H9 (cell line): ENCODE measurements around the gene CDK5R1. TPM values are rescaled to one million over a fixed set of nuclear protein-coding genes. Genes with fewer than 3 reads are reported as not detected.

Experiments
- DNase-seq: peaks from one replicate; pipeline ENCODE4 v3.0.0-alpha.2; 2017
- H2AFZ ChIP-seq: one replicate; pipeline ENCODE4 v1.6.1; 2013; ENCODE audit warnings: mild to moderate bottlenecking, low read length, control low read depth, moderate library complexity
- H2AK5ac ChIP-seq: 2 replicates; pipeline ENCODE4 v1.6.1; 2013; ENCODE audit warnings: low read length, control low read depth, mixed read lengths; ENCODE audit not compliant: insufficient read length
- H2BK120ac ChIP-seq: one replicate; pipeline ENCODE4 v1.6.1; 2013; ENCODE audit warnings: low read depth, mild to moderate bottlenecking, low read length, control low read depth, inconsistent platforms; ENCODE audit not compliant: poor library complexity, severe bottlenecking
- H2BK12ac ChIP-seq: 2 replicates; pipeline ENCODE4 v1.6.1; 2013; ENCODE audit warnings: low read length, control low read depth, mixed read lengths, low read depth; ENCODE audit not compliant: insufficient read length
- H2BK15ac ChIP-seq: 2 replicates; pipeline ENCODE4 v1.6.1; 2013; ENCODE audit warnings: low read depth, low read length, control low read depth
- H2BK20ac ChIP-seq: one replicate; pipeline ENCODE4 v1.6.1; 2013; ENCODE audit warnings: low read depth, mild to moderate bottlenecking, low read length, control low read depth, inconsistent platforms; ENCODE audit not compliant: poor library complexity, severe bottlenecking
- H2BK5ac ChIP-seq: 2 replicates; pipeline ENCODE4 v1.6.1; 2013; ENCODE audit warnings: low read length, control low read depth, mixed read lengths; ENCODE audit not compliant: insufficient read length
- H3K14ac ChIP-seq: 2 replicates; pipeline ENCODE4 v1.6.1; 2013; ENCODE audit warnings: low read length, control low read depth; ENCODE audit not compliant: insufficient read depth
- H3K18ac ChIP-seq: 2 replicates; pipeline ENCODE4 v1.6.1; 2013; ENCODE audit warnings: low read depth, mild to moderate bottlenecking, mixed read lengths, low read length, control low read depth; ENCODE audit not compliant: insufficient read length
- H3K23ac ChIP-seq: 2 replicates; pipeline ENCODE4 v1.6.1; 2013; ENCODE audit warnings: low read length, control low read depth, mixed read lengths, low read depth; ENCODE audit not compliant: insufficient read length
- H3K23me2 ChIP-seq: 2 replicates; pipeline ENCODE4 v1.6.1; 2013; ENCODE audit warnings: low read depth, mild to moderate bottlenecking, mixed read lengths, low read length, control low read depth; ENCODE audit not compliant: insufficient read length, poor library complexity, severe bottlenecking
- H3K27ac ChIP-seq: 2 replicates; pipeline ENCODE4 v1.5.1; 2013; ENCODE audit warnings: low read length, control low read depth, mixed read lengths, low read depth; ENCODE audit not compliant: insufficient read length
- H3K27me3 ChIP-seq: 2 replicates; pipeline ENCODE4 v1.6.1; 2013; ENCODE audit warnings: low read length, control low read depth, inconsistent platforms; ENCODE audit not compliant: insufficient read depth
- H3K4ac ChIP-seq: 2 replicates; pipeline ENCODE4 v1.6.1; 2013; ENCODE audit warnings: low read depth, mild to moderate bottlenecking, control low read depth, inconsistent platforms, low read length, moderate library complexity
- H3K4me1 ChIP-seq: 2 replicates; pipeline ENCODE4 v1.6.1; 2013; ENCODE audit warnings: low read length, control low read depth, inconsistent platforms; ENCODE audit not compliant: insufficient read depth
- H3K4me2 ChIP-seq: 2 replicates; pipeline ENCODE4 v1.6.1; 2013; ENCODE audit warnings: low read length, control low read depth, mixed read lengths; ENCODE audit not compliant: insufficient read length, insufficient read depth
- H3K56ac ChIP-seq: 2 replicates; pipeline ENCODE4 v1.6.1; 2013; ENCODE audit warnings: low read depth, mild to moderate bottlenecking, mixed read lengths, low read length, control low read depth; ENCODE audit not compliant: insufficient read length
- H3K79me1 ChIP-seq: 2 replicates; pipeline ENCODE4 v1.6.1; 2013; ENCODE audit warnings: low read depth, mild to moderate bottlenecking, moderate library complexity, low read length, control low read depth, inconsistent platforms; ENCODE audit not compliant: insufficient read depth, poor library complexity, severe bottlenecking
- H3K79me2 ChIP-seq: 2 replicates; pipeline ENCODE4 v1.6.1; 2013; ENCODE audit warnings: low read length, control low read depth, inconsistent platforms; ENCODE audit not compliant: insufficient read depth
- H3K9ac ChIP-seq: 2 replicates; pipeline ENCODE4 v1.6.1; 2013; ENCODE audit warnings: low read length, control low read depth, mixed read lengths; ENCODE audit not compliant: insufficient read length; ENCODE audit errors: extremely low read depth
- H3K9me3 ChIP-seq: one replicate; pipeline ENCODE4 v1.6.1; 2013; ENCODE audit warnings: low read depth, low read length, inconsistent platforms; ENCODE audit not compliant: control insufficient read depth
- H3T11ph ChIP-seq: one replicate; pipeline ENCODE4 v1.6.1; 2013; ENCODE audit warnings: mild to moderate bottlenecking, low read length, control low read depth, inconsistent platforms
- H4K20me1 ChIP-seq: one replicate; pipeline ENCODE4 v1.6.1; 2013; ENCODE audit not compliant: control insufficient read depth, insufficient read length, insufficient read depth
- H4K5ac ChIP-seq: 2 replicates; pipeline ENCODE4 v1.6.1; 2013; ENCODE audit warnings: low read depth, mild to moderate bottlenecking, mixed read lengths, low read length, control low read depth; ENCODE audit not compliant: insufficient read length
- H4K8ac ChIP-seq: replicated peaks from 2 replicates; pipeline ENCODE4 v1.6.1; 2013; ENCODE audit warnings: low read length, control low read depth, mixed read lengths, low read depth; ENCODE audit not compliant: insufficient read length
- H4K91ac ChIP-seq: 2 replicates; pipeline ENCODE4 v1.6.1; 2013; ENCODE audit warnings: low read depth, mild to moderate bottlenecking, moderate library complexity, mixed read lengths, low read length, control low read depth; ENCODE audit not compliant: insufficient read length
- H3K27ac Mint-ChIP-seq, 3 experiments: 2 replicates in 2 of 3; 3 replicates in 1 of 3; pipeline ENCODE4 v1.8.0; 2020 to 2021; ENCODE audit warnings: mixed read lengths in 3 of 3, mild to moderate bottlenecking in 1 of 3, moderate library complexity in 1 of 3
- H3K27me3 Mint-ChIP-seq: 2 replicates; pipeline ENCODE4 v1.8.0; 2021; ENCODE audit warnings: low read depth, mild to moderate bottlenecking, moderate library complexity, mixed read lengths
- H3K36me3 Mint-ChIP-seq, 3 experiments: 2 replicates in 2 of 3; 3 replicates in 1 of 3; pipeline ENCODE4 v1.8.0; 2020 to 2021; ENCODE audit warnings: low read depth in 3 of 3, mixed read lengths in 3 of 3; ENCODE audit not compliant: insufficient read depth in 1 of 3
- H3K4me1 Mint-ChIP-seq, 2 experiments: 2 replicates each; pipeline ENCODE4 v1.8.0; 2020; ENCODE audit warnings: mixed read lengths in 2 of 2
- H3K4me3 Mint-ChIP-seq, 2 experiments: 2 replicates in 1 of 2; 3 replicates in 1 of 2; pipeline ENCODE4 v1.8.0; 2020 to 2021; ENCODE audit warnings: mild to moderate bottlenecking in 2 of 2, mixed read lengths in 2 of 2, moderate library complexity in 1 of 2
- H3K9me3 Mint-ChIP-seq, 2 experiments: 2 replicates in 1 of 2; 3 replicates in 1 of 2; pipeline ENCODE4 v1.8.0; 2020; ENCODE audit warnings: mild to moderate bottlenecking in 2 of 2, mixed read lengths in 2 of 2, moderate library complexity in 1 of 2
- CTCF ChIP-seq: fragments of 200-600 bp; sonication (generic); conservative IDR thresholded peaks from 3 replicates; pipeline ENCODE4 v1.8.0; 2021; ENCODE audit warnings: antibody characterized with exemption, mild to moderate bottlenecking
- WGBS: extraction: QIAGEN DNeasy Blood & Tissue Kit; methylation state at CpG from one replicate; pipeline ENCODE4 v1.1.7; 2013; ENCODE audit warnings: missing lambda C conversion rate, low lambda C conversion rate, mixed read lengths; ENCODE audit not compliant: insufficient read length; ENCODE audit errors: extremely low coverage; 5-methylcytosine and 5-hydroxymethylcytosine counted together
- total RNA-seq: library from RNA; stranded (reverse); gene quantifications from 2 replicates; pipeline ENCODE4 v1.2.1, GENCODE V29; 2021

The CDK5R1 gene
- total RNA-seq, 1 experiment from 2014 or later, result 11.4 TPM

- H3K9ac ChIP-seq, result no peak overlapping the region
- H3K9me3 ChIP-seq, result no peaks in the 10 kb centered on the region
- WGBS, result no CpG with 5 or more reads among the region's 4 CpGs
- H3K27me3 ChIP-seq, result no peaks in the 10 kb centered on the region
- H4K8ac ChIP-seq, result no peak overlapping the region
- H4K5ac ChIP-seq, result no peak overlapping the region
- Mint-ChIP-seq H3K4me1 (peaks cover 0 to 3% of the 10 kb centered on the region in 2 experiments; a peak in 1 of 4 replicates), H3K27me3 (no peaks in the 10 kb centered on the region), H3K4me3 (no peak overlapping the region), H3K27ac (no peak overlapping the region), H3K9me3 (no peaks in the 10 kb centered on the region), H3K36me3 (peaks cover 46 to 81% (median 62%) of the 10 kb centered on the region in 3 experiments)
- no peak overlapping the region for H3K14ac ChIP-seq
- no peak overlapping the region for H2BK20ac ChIP-seq
- H2BK5ac ChIP-seq, result no peak overlapping the region
- no peak overlapping the region for H2BK12ac ChIP-seq
- H2BK120ac ChIP-seq, result no peak overlapping the region
- no peak overlapping the region for H3T11ph ChIP-seq
- H2AK5ac ChIP-seq, result no peak overlapping the region
- peaks cover 3% of the 10 kb centered on the region for H3K79me1 ChIP-seq
- H2AFZ ChIP-seq, result no peak overlapping the region
- no peak overlapping the region for H3K56ac ChIP-seq
- H3K23me2 ChIP-seq, result no peaks in the 10 kb centered on the region
- peak; percentile 4 for DNase-seq
- H3K18ac ChIP-seq, result no peak overlapping the region
- no peaks in the 10 kb centered on the region for H3K4me1 ChIP-seq
- no peak overlapping the region for H3K4me2 ChIP-seq
- H3K27ac ChIP-seq, result no peak overlapping the region
- H3K79me2 ChIP-seq, result peaks cover 4% of the 10 kb centered on the region; the same call in 1 of the 2 replicates
- H3K4ac ChIP-seq, result no peak overlapping the region
- no peak for TF ChIP-seq CTCF
- H4K91ac ChIP-seq, result no peak overlapping the region
- no peak overlapping the region for H3K23ac ChIP-seq
- H4K20me1 ChIP-seq, result no peaks in the 10 kb centered on the region
- no peak overlapping the region for H2BK15ac ChIP-seq
These were observed 26.7 kb upstream of the CDK5R1 start for GRCh38 chr17:32460054-32460453.
